Liver (tissue), 9 donors: ENCODE measurements around the gene FARS2. TPM values are rescaled to one million over a fixed set of nuclear protein-coding genes. Genes with fewer than 3 reads are reported as not detected.

Source experiments
- DNase-seq: peaks from one replicate; pipeline ENCODE4 v3.0.0-alpha.2; 2017; ENCODE audit warnings: low spot score
- H3K27ac ChIP-seq, 2 donors: one replicate each; pipeline ENCODE4 v1.7.0; 2013; ENCODE audit warnings: inconsistent platforms in 2 of 2, low read length in 2 of 2, control low read depth in 1 of 2, low read depth in 1 of 2, mild to moderate bottlenecking in 1 of 2
- H3K27me3 ChIP-seq, 4 donors: one replicate each; pipeline versions ENCODE4 v1.6.1 to v1.7.0; 2013; ENCODE audit warnings: low read length in 3 of 4, inconsistent platforms in 1 of 4, mild to moderate bottlenecking in 1 of 4, moderate library complexity in 1 of 4; ENCODE audit not compliant: control insufficient read depth in 4 of 4, insufficient read depth in 4 of 4
- H3K36me3 ChIP-seq, 4 donors: one replicate each; pipeline versions ENCODE4 v1.6.1 to v1.7.0; 2013; ENCODE audit warnings: low read length in 3 of 4, mild to moderate bottlenecking in 3 of 4, low read depth in 1 of 4, moderate library complexity in 1 of 4; ENCODE audit not compliant: control insufficient read depth in 4 of 4, insufficient read depth in 3 of 4
- H3K4me1 ChIP-seq, 4 donors: one replicate each; pipeline versions ENCODE4 v1.6.1 to v1.7.0; 2013; ENCODE audit warnings: low read length in 3 of 4, mild to moderate bottlenecking in 3 of 4, moderate library complexity in 1 of 4; ENCODE audit not compliant: control insufficient read depth in 4 of 4, insufficient read depth in 4 of 4
- H3K4me3 ChIP-seq, 3 donors: one replicate each; pipeline versions ENCODE4 v1.6.1 to v1.7.0; 2013; ENCODE audit warnings: low read length in 3 of 3, control low read depth in 1 of 3, low read depth in 1 of 3, mild to moderate bottlenecking in 1 of 3
- H3K9ac ChIP-seq, 2 donors: one replicate each; pipeline ENCODE4 v1.7.0; 2013; ENCODE audit warnings: low read length in 2 of 2, mild to moderate bottlenecking in 2 of 2, moderate library complexity in 2 of 2, control low read depth in 1 of 2, low read depth in 1 of 2
- H3K9me3 ChIP-seq, 4 donors: one replicate each; pipeline versions ENCODE4 v1.6.1 to v1.7.0; 2013; ENCODE audit warnings: low read length in 3 of 4; ENCODE audit not compliant: control insufficient read depth in 4 of 4
- ATF3 ChIP-seq: IDR thresholded peaks from 2 replicates; pipeline ENCODE4 v1.6.1; 2016; ENCODE audit warnings: antibody characterized with exemption
- CTCF ChIP-seq: fragments of 150-350 bp; IDR thresholded peaks from 2 replicates; pipeline ENCODE4 v1.5.1; 2017; ENCODE audit warnings: improper control_type of control experiment, low read depth, low read length; ENCODE audit not compliant: missing input control
- EGR1 ChIP-seq, 2 donors: IDR thresholded peaks; 2 replicates each; pipeline ENCODE4 v1.6.1; 2016 to 2018; ENCODE audit warnings: antibody characterized with exemption in 2 of 2, low read depth in 2 of 2
- FOXA1 ChIP-seq: IDR thresholded peaks from 2 replicates; pipeline ENCODE4 v1.6.1; 2016; ENCODE audit warnings: antibody characterized with exemption
- FOXA2 ChIP-seq: IDR thresholded peaks from 2 replicates; pipeline ENCODE4 v1.6.1; 2016; ENCODE audit warnings: antibody characterized with exemption
- GABPA ChIP-seq, 2 donors: IDR thresholded peaks in 1 of 2; conservative IDR thresholded peaks in 1 of 2; 2 replicates each; pipeline ENCODE4 v1.6.1; 2016; ENCODE audit warnings: antibody characterized with exemption in 2 of 2, mild to moderate bottlenecking in 1 of 2, moderate library complexity in 1 of 2
- HNF4A ChIP-seq, 2 donors: conservative IDR thresholded peaks; 2 replicates each; pipeline ENCODE4 v1.6.1; 2016; ENCODE audit warnings: antibody characterized with exemption in 2 of 2, mild to moderate bottlenecking in 2 of 2
- JUND ChIP-seq, 2 donors: IDR thresholded peaks; 2 replicates each; pipeline ENCODE4 v1.6.1; 2016; ENCODE audit warnings: antibody characterized with exemption in 2 of 2
- RAD21 ChIP-seq, 2 donors: IDR thresholded peaks; 2 replicates each; pipeline ENCODE4 v1.6.1; 2016; ENCODE audit warnings: antibody characterized with exemption in 2 of 2, mild to moderate bottlenecking in 2 of 2
- SP1 ChIP-seq: IDR thresholded peaks from 2 replicates; pipeline ENCODE4 v1.6.1; 2018; ENCODE audit warnings: antibody characterized with exemption, mild to moderate bottlenecking
- TAF1 ChIP-seq: conservative IDR thresholded peaks from 2 replicates; pipeline ENCODE4 v1.6.1; 2016; ENCODE audit warnings: antibody characterized with exemption, mild to moderate bottlenecking
- YY1 ChIP-seq: IDR thresholded peaks from 2 replicates; pipeline ENCODE4 v1.6.1; 2016; ENCODE audit warnings: antibody characterized with exemption, mild to moderate bottlenecking
- WGBS: extraction: QIAGEN DNeasy Blood & Tissue Kit; methylation state at CpG from one replicate; pipeline ENCODE4 v1.1.7; 2013; 5-methylcytosine and 5-hydroxymethylcytosine counted together
- polyA plus RNA-seq, 2 donors: library from polyadenylated mRNA; stranded (reverse) in 1 of 2; unstranded in 1 of 2; fragments of 200-250 nt in 1 of 2; fragments of >200 nt in 1 of 2; fragmentation: Nextera tagmentation in 1 of 2; extraction: Ambion mirVana in 1 of 2; gene quantifications; one replicate each; pipeline versions ENCODE4 v1.2.1 to v1.2.3, GENCODE V29; 2013 to 2015
- total RNA-seq, 2 donors: library from RNA; depleted of rRNA; stranded (reverse); fragments of >200 nt; gene quantifications; one replicate each; pipeline ENCODE4 v1.2.3, GENCODE V29; 2014
- TF ChIP-seq, protein P1 (sequence below): IDR thresholded peaks from 2 replicates; pipeline ENCODE4 v1.6.1; 2016; ENCODE audit warnings: antibody characterized with exemption, mild to moderate bottlenecking
- donor health status: healthy.
- donor health status: healthy.
- donor health status: healthy.
- donor health status: healthy.
- donor health status: healthy.

Gene FARS2
- total and polyA plus RNA-seq, 4 donors = 7.8 to 25.9 (median 11.2) TPM

GRCh38 chr6:5501837-5502236 lies 240.5 kb downstream of the FARS2 start:
- H3K9me3 ChIP-seq = no peaks in the 10 kb centered on the region
- no peak overlapping the region for H3K4me3 ChIP-seq
- H3K36me3 ChIP-seq = peaks cover 0 to 3% (median 0%) of the 10 kb centered on the region in 4 donors
- no peaks in the 10 kb centered on the region for H3K27me3 ChIP-seq
- no peak for TF ChIP-seq YY1
- TF ChIP-seq HNF4A (conservative IDR thresholded peaks at IDR 0.05) = no peak
- no peak overlapping the region for H3K27ac ChIP-seq
- no peaks in the 10 kb centered on the region for H3K4me1 ChIP-seq
- no peak overlapping the region for H3K9ac ChIP-seq
- no peak for DNase-seq
- WGBS = 94% methylated on average over 3 of the region's 3 CpGs

GRCh38 chr6:5504078-5504477 lies 242.8 kb downstream of the FARS2 start:
- no peak overlapping the region for H3K9ac ChIP-seq
- DNase-seq = no peak
- H3K36me3 ChIP-seq = peaks cover 0 to 3% (median 0%) of the 10 kb centered on the region in 4 donors
- 96% methylated on average over 1 of the region's 1 CpG for WGBS
- no peak for TF ChIP-seq FOXA2
- no peak for TF ChIP-seq ATF3
- TF ChIP-seq SP1 = no peak
- no peak overlapping the region for H3K27ac ChIP-seq
- no peak overlapping the region for H3K4me3 ChIP-seq
- no peaks in the 10 kb centered on the region for H3K4me1 ChIP-seq
- H3K9me3 ChIP-seq = no peaks in the 10 kb centered on the region
- no peaks in the 10 kb centered on the region for H3K27me3 ChIP-seq

DNA sequence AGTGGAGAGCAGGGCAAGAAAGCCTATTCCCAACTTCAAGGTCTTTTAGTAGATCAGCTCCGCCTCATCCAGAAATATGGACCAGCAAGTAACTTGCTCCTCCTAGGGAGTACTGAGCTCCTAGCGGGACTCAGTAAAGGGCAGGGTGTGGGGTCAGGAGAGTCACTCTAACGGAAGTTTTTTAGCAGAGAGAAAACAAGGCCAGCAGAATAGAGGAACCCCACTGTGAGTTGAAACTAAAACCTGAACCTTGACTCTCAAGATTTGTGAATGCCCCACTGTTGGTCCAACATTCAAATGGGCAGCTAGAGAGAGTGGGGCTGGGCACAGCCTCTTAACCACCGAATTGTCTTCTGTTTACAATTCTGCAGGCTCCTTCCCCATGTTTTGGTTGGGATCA lies 244.8 kb downstream of the FARS2 start:
- DNase-seq = no peak

More for the DNA sequence above, 244.8 kb downstream of the FARS2 start:
- TF ChIP-seq TAF1 (no peak), CTCF (no peak), EGR1 (IDR thresholded peaks at IDR 0.05; ENCODE audit: low read depth in 2 of 2) (no peak), FOXA1 (no peak), RAD21 (IDR thresholded peaks at IDR 0.05) (no peak), ATF3 (no peak), JUND (IDR thresholded peaks at IDR 0.05) (no peak), GABPA (IDR thresholded peaks at IDR 0.05 in 1 of 2, conservative IDR thresholded peaks at IDR 0.05 in 1 of 2) (no peak), HNF4A (conservative IDR thresholded peaks at IDR 0.05) (no peak), YY1 (no peak)
- TF ChIP-seq, protein P1, sequence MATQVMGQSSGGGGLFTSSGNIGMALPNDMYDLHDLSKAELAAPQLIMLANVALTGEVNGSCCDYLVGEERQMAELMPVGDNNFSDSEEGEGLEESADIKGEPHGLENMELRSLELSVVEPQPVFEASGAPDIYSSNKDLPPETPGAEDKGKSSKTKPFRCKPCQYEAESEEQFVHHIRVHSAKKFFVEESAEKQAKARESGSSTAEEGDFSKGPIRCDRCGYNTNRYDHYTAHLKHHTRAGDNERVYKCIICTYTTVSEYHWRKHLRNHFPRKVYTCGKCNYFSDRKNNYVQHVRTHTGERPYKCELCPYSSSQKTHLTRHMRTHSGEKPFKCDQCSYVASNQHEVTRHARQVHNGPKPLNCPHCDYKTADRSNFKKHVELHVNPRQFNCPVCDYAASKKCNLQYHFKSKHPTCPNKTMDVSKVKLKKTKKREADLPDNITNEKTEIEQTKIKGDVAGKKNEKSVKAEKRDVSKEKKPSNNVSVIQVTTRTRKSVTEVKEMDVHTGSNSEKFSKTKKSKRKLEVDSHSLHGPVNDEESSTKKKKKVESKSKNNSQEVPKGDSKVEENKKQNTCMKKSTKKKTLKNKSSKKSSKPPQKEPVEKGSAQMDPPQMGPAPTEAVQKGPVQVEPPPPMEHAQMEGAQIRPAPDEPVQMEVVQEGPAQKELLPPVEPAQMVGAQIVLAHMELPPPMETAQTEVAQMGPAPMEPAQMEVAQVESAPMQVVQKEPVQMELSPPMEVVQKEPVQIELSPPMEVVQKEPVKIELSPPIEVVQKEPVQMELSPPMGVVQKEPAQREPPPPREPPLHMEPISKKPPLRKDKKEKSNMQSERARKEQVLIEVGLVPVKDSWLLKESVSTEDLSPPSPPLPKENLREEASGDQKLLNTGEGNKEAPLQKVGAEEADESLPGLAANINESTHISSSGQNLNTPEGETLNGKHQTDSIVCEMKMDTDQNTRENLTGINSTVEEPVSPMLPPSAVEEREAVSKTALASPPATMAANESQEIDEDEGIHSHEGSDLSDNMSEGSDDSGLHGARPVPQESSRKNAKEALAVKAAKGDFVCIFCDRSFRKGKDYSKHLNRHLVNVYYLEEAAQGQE = no peak
- H3K36me3 ChIP-seq = peaks cover 0 to 3% (median 0%) of the 10 kb centered on the region in 4 donors
- H3K27ac ChIP-seq = no peak overlapping the region
- H3K4me1 ChIP-seq = no peaks in the 10 kb centered on the region
- no peaks in the 10 kb centered on the region for H3K27me3 ChIP-seq
- H3K9ac ChIP-seq = no peak overlapping the region
- no peak overlapping the region for H3K4me3 ChIP-seq
- H3K9me3 ChIP-seq = no peaks in the 10 kb centered on the region
- 94% methylated on average over 4 of the region's 4 CpGs for WGBS
